NT2/D1 (cell line): ENCODE data around the gene C9orf72.

Source experiments
- DNase-seq: peaks from one replicate; pipeline ENCODE4 v3.0.0-alpha.2; 2011; ENCODE audit warnings: low read depth, low spot score
- H3K27me3 ChIP-seq: 2 replicates; pipeline ENCODE4 v1.6.0; 2011; ENCODE audit warnings: mild to moderate bottlenecking; ENCODE audit not compliant: insufficient read length, insufficient read depth
- H3K36me3 ChIP-seq: 2 replicates; pipeline ENCODE4 v1.6.1; 2011; ENCODE audit warnings: mild to moderate bottlenecking, low read length, mixed read lengths; ENCODE audit not compliant: insufficient read depth, insufficient read length
- H3K4me1 ChIP-seq: 2 replicates; pipeline ENCODE4 v1.5.1; 2011; ENCODE audit not compliant: insufficient read depth, insufficient read length
- H3K4me3 ChIP-seq: 2 replicates; pipeline ENCODE4 v1.5.1; 2011; ENCODE audit warnings: low read depth; ENCODE audit not compliant: insufficient read length
- H3K9ac ChIP-seq: 2 replicates; pipeline ENCODE4 v1.6.0; 2011; ENCODE audit warnings: low read depth; ENCODE audit not compliant: insufficient read length
- H3K9me3 ChIP-seq: 2 replicates; pipeline ENCODE4 v1.5.1; 2011; ENCODE audit warnings: mild to moderate bottlenecking, low read length; ENCODE audit not compliant: insufficient read depth
- SUZ12 ChIP-seq: IDR thresholded peaks from 2 replicates; pipeline ENCODE4 v1.6.1; 2011; ENCODE audit not compliant: insufficient read length, insufficient read depth; ENCODE audit errors: extremely low read depth
- YY1 ChIP-seq: IDR thresholded peaks from 2 replicates; pipeline ENCODE4 v1.6.1; 2011; ENCODE audit not compliant: insufficient read length, insufficient read depth
- ZNF274 ChIP-seq: IDR thresholded peaks from 2 replicates; pipeline ENCODE4 v1.6.1; 2011; ENCODE audit warnings: mild to moderate bottlenecking, low read depth, low read length

Gene C9orf72

DNA sequence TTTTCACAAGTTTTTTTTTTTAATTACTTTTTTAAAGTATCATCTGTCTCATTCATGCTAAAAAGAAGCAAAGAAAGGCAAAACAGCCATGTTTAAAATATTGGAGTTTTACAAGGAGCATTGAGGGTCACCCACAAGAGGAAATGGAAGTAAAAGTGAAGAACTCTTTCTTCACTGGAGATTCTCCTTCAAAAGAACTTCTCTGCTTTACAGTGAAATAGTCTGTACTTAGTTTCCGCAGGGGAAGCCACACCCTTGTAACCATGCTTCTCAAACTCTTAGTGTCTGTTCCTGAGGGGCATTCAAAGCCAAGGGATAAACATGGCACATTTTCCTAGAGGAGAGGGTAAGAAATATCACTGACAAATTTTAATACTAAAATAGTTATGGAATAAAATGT lies 8.6 kb downstream of the C9orf72 start:
- no peaks in the 10 kb centered on the region for H3K9me3 ChIP-seq
- H3K4me3 ChIP-seq: no peak overlapping the region
- no peak overlapping the region for H3K9ac ChIP-seq
- no peak for TF ChIP-seq SUZ12
- no peak for TF ChIP-seq ZNF274
- no peak for TF ChIP-seq YY1
- H3K36me3 ChIP-seq: peaks cover 19% of the 10 kb centered on the region
- no peaks in the 10 kb centered on the region for H3K27me3 ChIP-seq
- no peaks in the 10 kb centered on the region for H3K4me1 ChIP-seq
- DNase-seq: no peak

DNA sequence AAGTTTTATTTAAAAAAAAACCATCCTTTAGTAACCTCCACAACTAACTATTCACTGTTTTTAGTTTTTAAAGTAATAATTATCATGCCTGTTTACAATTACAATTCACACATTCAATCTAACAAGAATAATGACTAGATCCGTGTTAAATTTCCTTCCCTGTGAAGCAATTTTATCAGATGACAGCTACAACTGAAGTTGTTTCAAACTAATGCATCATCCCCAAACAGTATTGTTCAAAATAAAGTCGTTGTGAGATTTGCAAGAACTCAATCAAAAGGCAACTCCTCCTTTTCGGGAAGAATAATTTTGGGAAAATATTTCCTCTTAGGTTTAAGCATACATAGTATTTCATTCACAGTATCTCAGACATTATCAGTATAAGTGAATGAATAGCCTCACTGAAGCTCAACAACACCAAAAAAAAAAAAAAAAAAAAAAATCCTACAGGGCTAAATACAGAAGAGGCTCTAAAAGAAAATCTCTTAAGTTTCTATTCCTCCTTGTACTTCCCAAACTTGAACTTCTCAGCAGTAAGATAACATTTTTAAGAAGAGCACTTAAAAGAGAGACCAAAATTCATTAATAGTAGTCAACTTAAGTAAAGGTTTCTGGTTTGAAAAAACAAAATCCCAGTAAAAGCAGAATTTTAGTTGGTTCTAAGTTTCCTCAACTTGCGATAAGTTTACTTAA lies 9.4 kb downstream of the C9orf72 start:
- H3K27me3 ChIP-seq: no peaks in the 10 kb centered on the region
- no peaks in the 10 kb centered on the region for H3K4me1 ChIP-seq
- H3K9me3 ChIP-seq: no peaks in the 10 kb centered on the region
- TF ChIP-seq ZNF274 (no peak), YY1 (no peak), SUZ12 (no peak)
- peaks cover 19% of the 10 kb centered on the region for H3K36me3 ChIP-seq
- DNase-seq: no peak
- H3K4me3 ChIP-seq: no peak overlapping the region
- H3K9ac ChIP-seq: no peak overlapping the region

- DNase-seq: no peak
- no peaks in the 10 kb centered on the region for H3K9me3 ChIP-seq
- H3K36me3 ChIP-seq: peaks cover 18% of the 10 kb centered on the region
- H3K27me3 ChIP-seq: no peaks in the 10 kb centered on the region
- H3K9ac ChIP-seq: no peak overlapping the region
- no peak overlapping the region for H3K4me3 ChIP-seq
- no peaks in the 10 kb centered on the region for H3K4me1 ChIP-seq
- no peak for TF ChIP-seq SUZ12
- TF ChIP-seq ZNF274: no peak
- TF ChIP-seq YY1: no peak
These were observed 11.6 kb downstream of the C9orf72 start for GRCh38 chr9:27561685-27562084.

DNA sequence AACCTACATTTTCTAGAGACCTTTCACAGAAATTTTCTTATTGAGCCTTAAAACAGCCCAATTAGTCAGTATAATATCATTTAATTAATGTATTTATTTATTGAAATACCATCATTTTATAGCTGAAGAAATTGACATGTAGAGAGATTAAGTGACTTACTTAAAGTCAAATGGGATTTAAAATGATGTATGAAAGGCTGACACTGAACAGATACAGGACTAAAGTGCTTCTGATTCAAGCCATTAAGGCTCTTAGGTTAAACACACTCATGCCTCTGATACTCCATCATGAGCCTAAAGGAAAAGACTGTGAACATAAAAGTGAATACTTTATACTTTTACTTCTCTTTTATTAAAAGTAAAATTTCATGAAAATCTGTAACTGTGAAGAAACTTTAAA lies 12.8 kb downstream of the C9orf72 start:
- Histone ChIP-seq H3K27me3 (no peaks in the 10 kb centered on the region), H3K9ac (no peak overlapping the region), H3K4me1 (no peaks in the 10 kb centered on the region), H3K9me3 (no peaks in the 10 kb centered on the region), H3K4me3 (no peak overlapping the region), H3K36me3 (peaks cover 22% of the 10 kb centered on the region)
- TF ChIP-seq SUZ12 (no peak), ZNF274 (no peak), YY1 (no peak)
- DNase-seq: no peak

DNA sequence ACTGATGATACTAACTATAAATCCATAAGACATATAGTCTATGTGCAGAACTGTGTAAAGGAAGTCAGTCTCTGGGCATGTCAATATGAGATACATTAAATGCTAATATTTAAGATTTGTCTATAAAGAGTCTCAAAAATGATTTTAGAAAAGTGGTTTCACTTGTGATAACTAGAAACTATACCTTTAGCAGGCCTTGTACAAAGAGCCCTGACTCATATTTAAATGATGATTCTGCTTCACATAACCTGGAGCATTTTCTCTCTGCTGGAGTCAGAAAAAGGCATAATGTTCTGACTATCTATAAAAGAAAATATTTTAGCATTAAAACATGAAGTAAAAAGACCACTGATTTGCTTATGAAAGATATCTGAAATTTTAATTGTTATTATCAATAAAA lies 15.0 kb downstream of the C9orf72 start:
- Histone ChIP-seq H3K9me3 (no peaks in the 10 kb centered on the region), H3K4me1 (no peaks in the 10 kb centered on the region), H3K36me3 (peaks cover 30% of the 10 kb centered on the region), H3K9ac (no peak overlapping the region), H3K27me3 (no peaks in the 10 kb centered on the region), H3K4me3 (no peak overlapping the region)
- no peak for DNase-seq
- TF ChIP-seq SUZ12 (no peak), ZNF274 (no peak), YY1 (no peak)

- no peaks in the 10 kb centered on the region for H3K9me3 ChIP-seq
- H3K9ac ChIP-seq: no peak overlapping the region
- no peak for DNase-seq
- H3K27me3 ChIP-seq: no peaks in the 10 kb centered on the region
- no peaks in the 10 kb centered on the region for H3K4me1 ChIP-seq
- TF ChIP-seq ZNF274 (no peak), SUZ12 (no peak), YY1 (no peak)
- no peak overlapping the region for H3K4me3 ChIP-seq
- H3K36me3 ChIP-seq: peaks cover 26% of the 10 kb centered on the region
These were observed 16.8 kb downstream of the C9orf72 start for GRCh38 chr9:27556470-27556869.

- DNase-seq: no peak
- no peak overlapping the region for H3K4me3 ChIP-seq
- TF ChIP-seq YY1 (no peak), ZNF274 (no peak), SUZ12 (no peak)
- H3K4me1 ChIP-seq: no peaks in the 10 kb centered on the region
- H3K9ac ChIP-seq: no peak overlapping the region
- peaks cover 31% of the 10 kb centered on the region for H3K36me3 ChIP-seq
- no peaks in the 10 kb centered on the region for H3K9me3 ChIP-seq
- no peaks in the 10 kb centered on the region for H3K27me3 ChIP-seq
These were observed 18.6 kb downstream of the C9orf72 start for GRCh38 chr9:27554712-27555111.
